Liver (tissue), 3 donors: Measurements from ENCODE around the gene STAT5A.

ENCODE experiments used
- CTCF ChIP-seq: fragments of 150-350 bp; IDR thresholded peaks from 2 replicates; pipeline ENCODE4 v1.5.1; 2017; ENCODE audit warnings: improper control_type of control experiment, low read depth, low read length; ENCODE audit not compliant: missing input control
- RAD21 ChIP-seq, 2 donors: IDR thresholded peaks; 2 replicates each; pipeline ENCODE4 v1.6.1; 2016; ENCODE audit warnings: antibody characterized with exemption in 2 of 2, mild to moderate bottlenecking in 2 of 2
- donor health status: healthy.
- donor health status: healthy.

- peak; percentile 99 for TF ChIP-seq CTCF
- peak; percentile 99 for TF ChIP-seq RAD21 (IDR thresholded peaks at IDR 0.05)
Observed at GRCh38 chr17:42322382-42323267, 34.3 kb downstream of the STAT5A start.
